DOHH2 (cell line): ENCODE data around the gene FAAH.

Experiments used
- CTCF ChIP-seq: fragments of 200-600 bp; sonication (generic); IDR thresholded peaks from one replicate; pipeline ENCODE4 v1.5.1; 2014; ENCODE audit warnings: antibody characterized with exemption, mild to moderate bottlenecking, low read depth, low read length; ENCODE audit not compliant: poor library complexity, severe bottlenecking
- EZH2phosphoT487 ChIP-seq: fragments of 200-600 bp; sonication (generic); IDR thresholded peaks from 2 replicates; pipeline ENCODE4 v1.6.1; 2017; ENCODE audit warnings: borderline replicate concordance, mild to moderate bottlenecking, antibody characterized with exemption, low read length, moderate library complexity, mixed read lengths

- no peak for TF ChIP-seq CTCF
- no peak for TF ChIP-seq EZH2phosphoT487
Measured at GRCh38 chr1:46410156-46411009, 16.3 kb downstream of the FAAH start.
